NOMO-1 treated with dmso at 0.1 percent for 144 hours (cell line): Measurements from ENCODE around the gene RFFL.
A peak's percentile ranks its signal among the peaks of the same experiment; 100 is the strongest.

Source experiments
- DNase-seq: peaks from one replicate; lab custom pipeline; 2025; ENCODE audit not compliant: unreplicated experiment; lab: John Stamatoyannopoulos, UW

The RFFL gene

GRCh38 chr17:35082073-35082657 is 18.7 kb upstream of the RFFL start:
- DNase-seq = no peak

DNA sequence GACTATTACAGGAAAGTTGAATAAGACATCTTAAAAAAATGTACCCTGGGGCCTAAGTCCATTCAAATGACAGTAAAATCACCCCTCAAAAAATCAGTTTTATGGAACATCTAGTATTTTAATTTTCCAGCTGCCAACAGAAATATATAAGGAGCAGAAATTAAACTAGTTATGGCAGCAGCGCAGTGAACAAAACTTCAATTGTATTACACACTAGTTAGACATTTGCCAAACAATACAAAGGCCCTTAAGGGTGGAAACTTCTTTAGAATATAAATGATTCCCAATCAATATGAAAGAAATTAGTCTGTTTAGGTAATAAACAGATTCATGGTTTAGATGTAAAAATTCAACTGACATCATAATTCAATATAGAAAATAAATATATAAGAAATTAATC is 18.1 kb upstream of the RFFL start:
- no peak for DNase-seq

GRCh38 chr17:35080536-35080935 is 17.0 kb upstream of the RFFL start:
- DNase-seq = no peak

DNA sequence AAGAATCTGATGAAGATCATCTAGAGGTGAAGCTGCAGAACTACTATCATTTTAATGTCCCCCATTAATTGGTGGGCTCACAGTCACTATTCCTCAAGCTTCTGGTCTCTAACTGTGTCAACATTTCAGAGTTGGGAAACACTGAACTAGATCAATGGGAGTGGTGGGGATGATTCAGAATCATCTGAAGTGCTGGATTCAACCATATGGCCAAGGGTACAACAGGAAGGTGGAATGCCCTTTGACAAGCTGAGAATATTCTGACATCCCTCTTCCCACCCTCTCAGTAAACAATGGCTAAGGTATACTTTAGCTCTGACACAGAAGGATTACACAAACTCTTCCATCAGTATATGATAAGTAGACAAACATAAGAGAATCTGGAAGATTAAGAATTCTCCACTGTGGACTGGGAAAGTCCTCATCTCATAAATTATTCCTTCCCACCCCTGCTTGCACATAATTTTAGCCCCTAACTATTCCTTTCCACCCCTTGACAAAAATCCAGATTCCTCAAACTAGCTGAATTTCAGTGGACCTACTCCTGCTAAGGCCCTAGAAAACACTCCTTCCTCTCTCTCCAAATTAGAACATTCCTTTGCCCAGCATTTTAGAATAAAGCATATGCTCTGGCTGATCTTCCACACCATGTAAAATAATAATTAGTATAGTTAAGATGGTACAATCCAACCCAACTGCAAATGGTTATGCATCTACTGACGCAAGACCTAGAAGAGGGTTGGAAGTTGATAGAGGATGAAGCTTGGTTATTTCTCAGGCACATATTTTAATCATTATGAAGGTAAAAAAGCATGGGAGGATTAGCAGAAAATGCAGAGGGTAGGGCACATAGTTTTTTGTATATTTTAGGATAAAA is 16.3 kb upstream of the RFFL start:
- no peak for DNase-seq

DNA sequence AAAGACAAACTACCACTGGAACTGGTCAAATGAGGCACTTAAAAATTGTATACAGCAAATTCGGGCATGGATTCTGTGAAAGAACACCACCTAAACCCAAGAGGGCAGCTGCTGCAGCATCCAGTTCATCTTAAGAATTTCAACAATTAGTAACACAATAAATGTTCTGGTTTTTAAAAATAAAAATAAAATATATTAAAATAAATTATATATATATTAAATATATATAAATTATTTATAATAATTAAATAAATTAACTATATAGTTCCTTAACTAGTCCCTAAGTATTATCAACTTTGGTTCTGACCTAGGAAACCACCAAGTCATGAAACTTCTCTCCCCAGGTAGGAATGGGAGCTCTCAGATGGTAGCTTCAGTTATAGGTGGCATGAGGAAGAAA is 13.4 kb upstream of the RFFL start:
- DNase-seq = no peak

DNA sequence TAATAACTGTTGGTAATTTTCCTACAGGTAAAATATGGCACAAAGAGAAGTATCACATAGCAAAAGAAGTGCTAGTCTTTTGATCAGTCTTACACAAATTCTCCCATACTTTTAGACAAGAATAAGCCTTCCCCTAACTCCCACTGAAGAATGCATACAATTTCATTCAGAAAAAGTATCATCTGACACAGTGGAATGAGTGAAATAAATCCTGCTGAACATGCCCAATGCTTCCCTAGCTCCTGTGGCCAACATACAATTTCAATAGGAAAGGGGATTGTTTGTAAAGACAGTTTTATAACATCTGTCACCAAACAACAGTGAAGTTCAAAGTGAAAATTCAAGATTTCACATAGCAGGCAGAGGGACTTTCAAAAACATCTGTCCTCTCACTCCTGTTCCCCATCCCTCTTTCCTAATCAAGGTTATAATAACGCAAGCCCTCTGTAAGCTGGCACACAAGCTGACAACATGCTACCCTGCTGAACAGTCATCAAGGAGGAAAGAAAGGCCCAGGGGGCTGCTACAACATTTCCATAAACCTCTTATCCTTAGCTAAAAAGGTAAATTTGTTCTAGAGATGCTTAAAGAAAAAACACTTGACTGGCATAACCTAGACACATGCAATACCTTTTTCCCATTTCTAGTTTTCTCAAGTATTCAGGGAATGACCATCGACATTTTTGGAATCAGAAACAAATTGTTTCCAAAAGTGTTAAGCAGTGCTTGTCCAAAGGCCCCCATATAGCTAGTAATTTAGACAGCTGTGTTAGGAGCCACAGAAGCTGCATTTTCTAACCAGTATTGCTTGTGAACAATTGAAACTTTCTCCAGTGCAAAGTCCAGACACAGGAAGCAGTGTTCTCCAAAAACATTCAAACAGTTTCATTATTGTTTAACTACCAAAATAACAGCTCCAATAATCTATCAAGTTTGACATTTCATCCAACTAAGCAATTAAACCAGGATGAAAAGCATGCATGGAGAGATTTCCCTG is 11.5 kb upstream of the RFFL start:
- no peak for DNase-seq

- DNase-seq = no peak
Observed at GRCh38 chr17:35073991-35074627, 10.6 kb upstream of the RFFL start.

DNA sequence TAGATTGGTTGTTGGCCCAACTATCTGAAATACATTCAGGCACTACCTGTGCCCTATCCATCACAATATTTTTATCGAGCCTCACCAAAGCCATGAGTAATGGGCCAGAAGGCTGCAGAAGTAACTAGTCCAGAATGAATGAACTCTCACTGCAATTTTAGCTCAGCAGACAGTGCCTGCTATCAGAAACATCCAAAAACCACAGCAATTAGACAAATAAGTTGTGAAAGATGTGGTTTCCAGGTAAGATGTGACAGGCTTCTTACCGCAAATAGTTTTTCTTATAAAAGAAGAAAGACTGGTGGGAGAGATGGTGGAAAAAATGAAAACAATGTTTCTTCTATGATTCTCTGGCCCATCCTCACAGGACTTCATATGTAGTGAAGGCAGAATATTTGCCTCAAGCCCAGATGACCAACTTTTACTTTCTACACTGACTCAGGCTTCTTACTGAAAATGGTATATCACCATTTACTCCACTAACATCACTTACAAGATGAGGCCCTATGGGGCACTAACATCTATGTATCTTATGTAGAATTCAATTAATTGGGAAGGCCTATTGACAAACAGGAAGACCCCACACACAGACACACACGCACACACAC is 9.8 kb upstream of the RFFL start:
- no peak for DNase-seq

- peak; percentile 14 for DNase-seq
Observed at GRCh38 chr17:35069311-35069710, 5.8 kb upstream of the RFFL start.

DNA sequence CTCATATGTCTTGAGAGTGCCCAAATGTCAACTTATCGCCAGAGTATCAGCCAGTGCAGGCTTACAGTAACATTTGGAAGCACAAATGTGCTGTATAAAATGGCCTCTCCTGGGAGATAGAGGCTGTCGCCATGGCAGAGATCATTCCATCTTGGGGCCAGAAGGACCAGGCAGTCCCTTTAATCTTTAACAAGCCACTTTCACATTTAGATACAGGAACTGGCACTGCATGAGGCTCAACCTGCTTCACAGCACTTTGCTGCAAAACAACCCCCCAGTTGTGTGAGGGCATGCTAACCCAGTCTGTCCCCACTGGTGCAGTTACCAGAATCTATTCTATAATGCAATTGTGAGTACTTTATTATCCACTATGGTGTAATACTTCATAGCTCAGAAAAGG is 4.7 kb upstream of the RFFL start:
- no peak for DNase-seq

DNA sequence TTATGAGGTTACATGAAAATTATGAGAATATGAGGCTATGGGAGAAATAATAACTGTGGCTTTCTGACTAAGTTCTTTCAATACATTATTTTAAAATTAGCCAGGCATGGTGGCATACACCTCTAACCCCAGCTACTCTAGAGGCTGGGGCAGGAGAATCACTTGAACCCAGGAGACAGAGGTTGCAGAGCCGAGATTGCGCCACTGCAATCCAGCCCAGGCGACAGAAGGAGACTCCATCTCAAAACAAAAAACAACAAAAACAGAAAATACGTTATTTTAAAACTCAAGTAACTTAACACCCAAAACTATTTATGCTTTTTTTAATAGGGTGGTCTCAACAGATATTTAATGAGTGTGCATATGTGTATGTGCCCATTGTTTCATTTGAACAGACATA is 2.4 kb upstream of the RFFL start:
- no peak for DNase-seq

DNA sequence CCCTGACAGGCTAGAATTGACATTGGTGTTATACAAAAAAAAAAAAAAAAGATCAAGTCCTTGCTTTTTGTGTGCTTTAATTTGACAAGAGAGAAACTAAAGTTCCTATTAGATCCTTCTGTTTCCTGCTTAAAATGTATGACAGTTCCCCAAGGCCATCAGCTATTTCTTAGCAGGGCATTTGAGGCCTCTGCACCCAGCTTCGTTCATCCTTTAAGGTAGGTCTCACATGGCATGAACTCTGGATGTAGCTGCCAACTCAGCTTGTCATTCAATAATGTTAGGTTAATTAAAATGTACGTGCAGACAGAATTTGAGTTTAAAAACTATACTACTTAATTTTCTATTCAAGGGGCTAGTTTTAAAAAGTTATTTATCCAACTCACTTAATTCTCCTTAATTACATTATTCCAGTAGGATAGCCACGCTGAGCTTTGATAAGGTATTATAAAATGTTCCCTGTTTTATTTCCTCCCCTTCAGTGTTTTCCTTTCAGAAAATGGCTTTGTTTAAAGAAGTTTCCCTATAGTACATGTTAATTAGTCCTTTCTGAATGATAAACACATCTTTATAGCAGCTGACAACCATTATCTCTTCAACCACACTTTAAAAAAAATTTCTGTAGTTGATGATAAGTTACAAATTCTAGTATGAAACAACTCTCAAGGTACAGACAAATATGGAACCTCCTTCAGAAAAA is 1.2 kb upstream of the RFFL start:
- DNase-seq = no peak

DNA sequence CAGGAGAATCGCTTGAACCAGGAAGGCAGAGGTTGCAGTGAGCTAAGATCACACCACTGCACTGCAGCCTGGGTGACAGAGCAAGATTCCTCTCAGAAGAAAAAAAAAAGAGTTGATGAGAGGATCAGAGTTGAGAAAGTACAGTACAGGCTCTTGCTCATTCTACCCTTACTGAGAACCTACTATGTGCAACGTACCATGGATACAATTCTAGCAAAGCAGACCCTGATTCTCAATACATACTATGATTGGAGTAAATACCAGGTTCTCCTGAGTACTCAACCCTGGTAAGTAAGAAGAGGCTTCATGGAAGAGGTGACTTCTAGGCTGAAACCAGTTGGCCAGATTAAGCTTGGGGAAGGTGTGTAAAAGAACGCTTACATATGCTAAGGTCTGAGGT is 1.2 kb downstream of the RFFL start:
- DNase-seq = no peak

GRCh38 chr17:35057332-35057915 is 6.1 kb downstream of the RFFL start:
- no peak for DNase-seq

DNA sequence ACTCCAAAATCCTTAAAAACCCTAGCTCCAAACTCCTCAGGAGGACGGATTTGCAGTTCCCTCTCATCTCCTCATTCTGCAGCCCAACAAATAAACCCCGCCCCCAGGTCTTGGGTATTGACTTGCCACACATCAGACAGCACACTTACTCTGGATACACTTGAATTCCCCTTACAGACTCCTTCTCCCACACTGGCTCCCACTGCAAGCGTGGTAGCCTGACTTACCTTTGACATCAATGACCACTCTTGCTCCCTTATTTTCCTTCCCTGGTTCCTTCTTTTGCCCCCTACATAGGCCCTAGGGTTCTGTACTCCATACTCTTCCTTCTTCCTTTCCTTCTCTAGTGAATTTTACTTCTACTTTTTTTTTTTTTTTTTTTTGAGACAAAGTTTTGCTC is 7.5 kb downstream of the RFFL start:
- DNase-seq = no peak

GRCh38 chr17:35053204-35053603 is 10.3 kb downstream of the RFFL start:
- DNase-seq = no peak

- DNase-seq = no peak
Observed at GRCh38 chr17:35052780-35053179, 10.7 kb downstream of the RFFL start.

DNA sequence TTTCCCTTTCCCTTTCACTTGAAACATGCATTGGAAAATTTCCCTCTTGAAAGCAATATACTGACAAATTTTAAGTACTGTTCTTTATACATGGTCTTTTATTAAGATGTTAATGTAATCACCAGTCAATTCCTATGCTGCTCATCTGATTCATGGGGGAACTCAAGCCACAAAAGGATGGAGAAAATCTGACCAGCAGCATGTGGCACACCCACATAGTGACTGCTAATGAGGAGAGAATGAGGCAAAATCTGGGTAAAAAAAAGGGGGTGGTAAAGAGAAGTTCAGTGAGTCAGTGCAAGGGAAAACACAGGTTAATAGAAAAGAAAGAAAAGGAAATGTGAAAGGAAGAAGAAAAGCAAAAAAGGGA is 11.3 kb downstream of the RFFL start:
- no peak for DNase-seq

DNA sequence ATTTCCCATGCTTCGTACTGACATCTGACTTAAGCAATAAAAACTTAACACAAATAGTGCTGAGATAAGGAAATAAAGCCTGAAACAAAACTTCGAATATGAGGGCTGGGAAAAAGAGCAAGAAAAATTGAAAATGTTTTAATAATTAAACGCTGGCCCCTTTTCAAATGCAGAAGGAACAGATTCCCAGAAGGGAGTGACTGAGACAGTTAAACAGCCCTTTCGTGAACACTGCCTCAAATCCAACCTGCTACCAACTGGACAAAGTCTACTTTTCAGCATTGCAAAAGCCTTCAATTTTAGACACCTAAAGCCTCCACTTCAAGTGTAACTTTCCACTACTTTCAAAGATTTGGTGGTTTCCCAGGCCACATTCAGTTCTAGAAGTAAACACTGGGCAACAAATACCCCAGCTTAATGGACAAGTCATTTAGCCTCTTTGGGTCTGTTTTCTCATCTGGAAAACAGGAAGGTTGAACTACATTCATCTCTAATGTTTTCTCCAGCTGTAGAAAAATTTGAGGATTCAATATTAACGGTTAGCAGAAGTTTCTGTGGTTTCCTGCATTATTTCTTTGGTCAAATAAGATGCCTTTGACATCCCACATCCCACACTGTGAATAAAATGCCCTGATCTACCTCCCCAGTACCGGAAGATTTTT is 11.8 kb downstream of the RFFL start:
- DNase-seq = no peak
